ENCODE measurements around the gene DPM3. TPM values are rescaled to one million over a fixed set of nuclear protein-coding genes. Genes with fewer than 3 reads are reported as not detected.
A peak's percentile ranks its signal among the peaks of the same experiment; 100 is the strongest.

The DPM3 gene
- total and polyA plus RNA-seq, 2 of the 13 experiments (the other 11 are each of a cell fraction or from before 2014, with no cell fraction given), result 23.2 to 53.4 TPM

- TF ChIP-seq ZNF777 (CRISPR knock-in tag; IDR thresholded peaks at IDR 0.05) (no peak), ZBTB25 (CRISPR knock-in tag; IDR thresholded peaks at IDR 0.05) (peak; percentile 77), ZNF841 (CRISPR knock-in tag; IDR thresholded peaks at IDR 0.05; ENCODE audit: borderline replicate concordance) (no peak), MIER3 (CRISPR knock-in tag; IDR thresholded peaks at IDR 0.05; ENCODE audit: borderline replicate concordance) (peak; percentile 90; the same call in 1 of the 2 replicates), MTA1 (CRISPR knock-in tag; IDR thresholded peaks at IDR 0.05; ENCODE audit: borderline replicate concordance) (peak; percentile 96), YEATS2 (CRISPR knock-in tag; IDR thresholded peaks at IDR 0.05; ENCODE audit: borderline replicate concordance) (peak; percentile 60; the same call in 1 of the 2 replicates), CBX5 (CRISPR knock-in tag; IDR thresholded peaks at IDR 0.05; ENCODE audit: borderline replicate concordance) (no peak; the same call in 1 of the 2 replicates), SCMH1 (CRISPR knock-in tag; IDR thresholded peaks at IDR 0.05; ENCODE audit: borderline replicate concordance) (no peak), SRSF1 (optimal IDR thresholded peaks at IDR 0.05; ENCODE audit: low read depth, low read length) (peak; percentile 76), FOXA3 (CRISPR knock-in tag; IDR thresholded peaks at IDR 0.05) (peak; percentile 90), STAG1 (CRISPR knock-in tag; IDR thresholded peaks at IDR 0.05) (peak; percentile 87), ELF3 (CRISPR knock-in tag; IDR thresholded peaks at IDR 0.05) (peak; percentile 73; the same call in 1 of the 2 replicates), GTF3A (CRISPR knock-in tag; conservative IDR thresholded peaks at IDR 0.05) (no peak), ZNF512 (CRISPR knock-in tag; IDR thresholded peaks at IDR 0.05) (peak; percentile 49; the same call in 1 of the 2 replicates), CENPX (CRISPR knock-in tag; IDR thresholded peaks at IDR 0.05) (no peak), RARG (CRISPR knock-in tag; IDR thresholded peaks at IDR 0.05; ENCODE audit: low read depth) (no peak)
- TF ChIP-seq, protein P1, sequence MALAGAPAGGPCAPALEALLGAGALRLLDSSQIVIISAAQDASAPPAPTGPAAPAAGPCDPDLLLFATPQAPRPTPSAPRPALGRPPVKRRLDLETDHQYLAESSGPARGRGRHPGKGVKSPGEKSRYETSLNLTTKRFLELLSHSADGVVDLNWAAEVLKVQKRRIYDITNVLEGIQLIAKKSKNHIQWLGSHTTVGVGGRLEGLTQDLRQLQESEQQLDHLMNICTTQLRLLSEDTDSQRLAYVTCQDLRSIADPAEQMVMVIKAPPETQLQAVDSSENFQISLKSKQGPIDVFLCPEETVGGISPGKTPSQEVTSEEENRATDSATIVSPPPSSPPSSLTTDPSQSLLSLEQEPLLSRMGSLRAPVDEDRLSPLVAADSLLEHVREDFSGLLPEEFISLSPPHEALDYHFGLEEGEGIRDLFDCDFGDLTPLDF (CRISPR knock-in tag; IDR thresholded peaks at IDR 0.05), result no peak
- TF ChIP-seq, protein P2, sequence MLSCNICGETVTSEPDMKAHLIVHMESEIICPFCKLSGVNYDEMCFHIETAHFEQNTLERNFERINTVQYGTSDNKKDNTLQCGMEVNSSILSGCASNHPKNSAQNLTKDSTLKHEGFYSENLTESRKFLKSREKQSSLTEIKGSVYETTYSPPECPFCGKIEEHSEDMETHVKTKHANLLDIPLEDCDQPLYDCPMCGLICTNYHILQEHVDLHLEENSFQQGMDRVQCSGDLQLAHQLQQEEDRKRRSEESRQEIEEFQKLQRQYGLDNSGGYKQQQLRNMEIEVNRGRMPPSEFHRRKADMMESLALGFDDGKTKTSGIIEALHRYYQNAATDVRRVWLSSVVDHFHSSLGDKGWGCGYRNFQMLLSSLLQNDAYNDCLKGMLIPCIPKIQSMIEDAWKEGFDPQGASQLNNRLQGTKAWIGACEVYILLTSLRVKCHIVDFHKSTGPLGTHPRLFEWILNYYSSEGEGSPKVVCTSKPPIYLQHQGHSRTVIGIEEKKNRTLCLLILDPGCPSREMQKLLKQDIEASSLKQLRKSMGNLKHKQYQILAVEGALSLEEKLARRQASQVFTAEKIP (CRISPR knock-in tag; IDR thresholded peaks at IDR 0.05; ENCODE audit: borderline replicate concordance), result no peak
- TF ChIP-seq, protein P3, sequence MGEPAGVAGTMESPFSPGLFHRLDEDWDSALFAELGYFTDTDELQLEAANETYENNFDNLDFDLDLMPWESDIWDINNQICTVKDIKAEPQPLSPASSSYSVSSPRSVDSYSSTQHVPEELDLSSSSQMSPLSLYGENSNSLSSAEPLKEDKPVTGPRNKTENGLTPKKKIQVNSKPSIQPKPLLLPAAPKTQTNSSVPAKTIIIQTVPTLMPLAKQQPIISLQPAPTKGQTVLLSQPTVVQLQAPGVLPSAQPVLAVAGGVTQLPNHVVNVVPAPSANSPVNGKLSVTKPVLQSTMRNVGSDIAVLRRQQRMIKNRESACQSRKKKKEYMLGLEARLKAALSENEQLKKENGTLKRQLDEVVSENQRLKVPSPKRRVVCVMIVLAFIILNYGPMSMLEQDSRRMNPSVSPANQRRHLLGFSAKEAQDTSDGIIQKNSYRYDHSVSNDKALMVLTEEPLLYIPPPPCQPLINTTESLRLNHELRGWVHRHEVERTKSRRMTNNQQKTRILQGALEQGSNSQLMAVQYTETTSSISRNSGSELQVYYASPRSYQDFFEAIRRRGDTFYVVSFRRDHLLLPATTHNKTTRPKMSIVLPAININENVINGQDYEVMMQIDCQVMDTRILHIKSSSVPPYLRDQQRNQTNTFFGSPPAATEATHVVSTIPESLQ (CRISPR knock-in tag; conservative IDR thresholded peaks at IDR 0.05), result no peak
These were observed 49.0 kb downstream of the DPM3 start (continued) for GRCh38 chr1:155091071-155092051.
